ENCODE results near the gene COQ9. TPM values are rescaled to one million over a fixed set of nuclear protein-coding genes. Genes with fewer than 3 reads are reported as not detected.

COQ9 gene
- total RNA-seq, 1 experiment from 2014 or later, result 80.8 TPM

- H3K4me3 Mint-ChIP-seq (ENCODE audit: unreplicated experiment), result no peak overlapping the region
- intact Hi-C loops (cut with micrococcal nuclease), result loop anchor here (10.0 kb wide), 1 partner anchor 229 kb away; the partner anchor contains the start of genes PSME3IP1 and RSPRY1
- ChIA-PET CTCF (interaction anchor here (0.6 to 2.2 kb wide), 7 partner anchors 9 to 1263 kb away, joined by 3 to 8 read pairs (median 3); no protein-coding TSS in a partner anchor), POLR2A (interaction anchor here (1.1 to 1.9 kb wide), 2 partner anchors 34 to 113 kb away, joined by 3 to 7 read pairs; partner anchors contain the start of genes CIAPIN1 and COQ9)
- no TSS peak for BruUV-seq (replicated peaks)
- no peaks in the 10 kb centered on the region for H3K9me3 Mint-ChIP-seq (ENCODE audit: unreplicated experiment)
- H3K27me3 Mint-ChIP-seq (ENCODE audit: insufficient read depth, unreplicated experiment), result no peaks in the 10 kb centered on the region
- TF ChIP-seq CTCF (IDR thresholded peaks at IDR 0.05; ENCODE audit: unreplicated experiment), result no peak
- peaks cover 22% of the 10 kb centered on the region for H3K4me1 Mint-ChIP-seq (ENCODE audit: insufficient read depth, unreplicated experiment)
- DNase-seq (ENCODE audit: unreplicated experiment), result no peak
- no peaks in the 10 kb centered on the region for H3K36me3 Mint-ChIP-seq (ENCODE audit: insufficient read depth, unreplicated experiment)
- no peak overlapping the region for H3K27ac Mint-ChIP-seq (ENCODE audit: low read depth, unreplicated experiment)
Observed at GRCh38 chr16:57413301-57413730, 34.0 kb upstream of the COQ9 start.

GRCh38 chr16:57413733-57414132 lies 33.5 kb upstream of the COQ9 start:
- ChIA-PET CTCF (interaction anchor here (0.6 to 2.2 kb wide), 8 partner anchors 8 to 1263 kb away, joined by 3 to 8 read pairs (median 3); partner anchors contain the start of gene ADGRG5), POLR2A (interaction anchor here (0.7 to 1.9 kb wide), 2 partner anchors 113 to 114 kb away, joined by 4 to 7 read pairs; no protein-coding TSS in a partner anchor)
- intact Hi-C loops (cut with micrococcal nuclease), result loop anchor here (10.0 kb wide), 1 partner anchor 229 kb away; the partner anchor contains the start of genes PSME3IP1 and RSPRY1
- no peaks in the 10 kb centered on the region for H3K36me3 Mint-ChIP-seq (ENCODE audit: insufficient read depth, unreplicated experiment)
- BruUV-seq (replicated peaks), result no TSS peak
- H3K9me3 Mint-ChIP-seq (ENCODE audit: unreplicated experiment), result no peaks in the 10 kb centered on the region
- no peak for TF ChIP-seq CTCF (IDR thresholded peaks at IDR 0.05; ENCODE audit: unreplicated experiment)
- H3K4me1 Mint-ChIP-seq (ENCODE audit: insufficient read depth, unreplicated experiment), result peaks cover 27% of the 10 kb centered on the region
- no peaks in the 10 kb centered on the region for H3K27me3 Mint-ChIP-seq (ENCODE audit: insufficient read depth, unreplicated experiment)
- no peak for DNase-seq (ENCODE audit: unreplicated experiment)
- no peak overlapping the region for H3K27ac Mint-ChIP-seq (ENCODE audit: low read depth, unreplicated experiment)
- no peak overlapping the region for H3K4me3 Mint-ChIP-seq (ENCODE audit: unreplicated experiment)

- Mint-ChIP-seq H3K27ac (ENCODE audit: low read depth, unreplicated experiment) (no peak overlapping the region), H3K4me1 (ENCODE audit: insufficient read depth, unreplicated experiment) (peaks cover 21% of the 10 kb centered on the region), H3K4me3 (ENCODE audit: unreplicated experiment) (no peak overlapping the region), H3K27me3 (ENCODE audit: insufficient read depth, unreplicated experiment) (no peaks in the 10 kb centered on the region), H3K36me3 (ENCODE audit: insufficient read depth, unreplicated experiment) (no peaks in the 10 kb centered on the region), H3K9me3 (ENCODE audit: unreplicated experiment) (no peaks in the 10 kb centered on the region)
- intact Hi-C loops (cut with micrococcal nuclease), result loop anchor here (5.0 to 10.0 kb wide), 3 partner anchors 169 to 334 kb away; partner anchors contain the start of genes ARL2BP, PSME3IP1 and RSPRY1
- no TSS peak for BruUV-seq (replicated peaks)
- CTCF ChIA-PET, result interaction anchor here (0.6 to 9.6 kb wide), 34 partner anchors 10 to 374 kb away, joined by 3 to 211 read pairs (median 6); partner anchors contain the start of genes ARL2BP, CCL17, CIAPIN1 and COQ9
- no peak for DNase-seq (ENCODE audit: unreplicated experiment)
- no peak for TF ChIP-seq CTCF (IDR thresholded peaks at IDR 0.05; ENCODE audit: unreplicated experiment)
- POLR2A ChIA-PET, result interaction anchor here (4.3 kb wide), 1 partner anchor 116 kb away, joined by 34 read pairs; no protein-coding TSS in a partner anchor
Observed at GRCh38 chr16:57416084-57416483, 31.2 kb upstream of the COQ9 start.

- Mint-ChIP-seq H3K4me1 (ENCODE audit: insufficient read depth, unreplicated experiment) (peaks cover 26% of the 10 kb centered on the region), H3K27me3 (ENCODE audit: insufficient read depth, unreplicated experiment) (no peaks in the 10 kb centered on the region), H3K36me3 (ENCODE audit: insufficient read depth, unreplicated experiment) (no peaks in the 10 kb centered on the region), H3K27ac (ENCODE audit: low read depth, unreplicated experiment) (no peak overlapping the region), H3K9me3 (ENCODE audit: unreplicated experiment) (no peaks in the 10 kb centered on the region), H3K4me3 (ENCODE audit: unreplicated experiment) (no peak overlapping the region)
- ChIA-PET POLR2A (interaction anchor here (4.3 kb wide), 1 partner anchor 119 kb away, joined by 34 read pairs; no protein-coding TSS in a partner anchor), CTCF (interaction anchor here (0.5 to 9.6 kb wide), 25 partner anchors 10 to 353 kb away, joined by 3 to 211 read pairs (median 5); partner anchors contain the start of genes CCL17, CIAPIN1 and COQ9)
- no peak for DNase-seq (ENCODE audit: unreplicated experiment)
- intact Hi-C loops (cut with micrococcal nuclease), result loop anchor here (1.0 to 10.0 kb wide), 5 partner anchors 43 to 337 kb away; partner anchors contain the start of genes ARL2BP, POLR2C, PSME3IP1 and RSPRY1
- no peak for TF ChIP-seq CTCF (IDR thresholded peaks at IDR 0.05; ENCODE audit: unreplicated experiment)
- BruUV-seq (replicated peaks), result no TSS peak
Observed at GRCh38 chr16:57419506-57419905, 27.8 kb upstream of the COQ9 start.

Measured in MCF 10A (cell line).